ENCODE data around the gene GNG3.
A peak's percentile ranks its signal among the peaks of the same experiment; 100 is the strongest.
"Not testable (repeated sequence)": the region's sequence is repeated elsewhere in the genome, so short reads cannot be mapped to it uniquely, and the experiment has no call there.

The GNG3 gene

DNA sequence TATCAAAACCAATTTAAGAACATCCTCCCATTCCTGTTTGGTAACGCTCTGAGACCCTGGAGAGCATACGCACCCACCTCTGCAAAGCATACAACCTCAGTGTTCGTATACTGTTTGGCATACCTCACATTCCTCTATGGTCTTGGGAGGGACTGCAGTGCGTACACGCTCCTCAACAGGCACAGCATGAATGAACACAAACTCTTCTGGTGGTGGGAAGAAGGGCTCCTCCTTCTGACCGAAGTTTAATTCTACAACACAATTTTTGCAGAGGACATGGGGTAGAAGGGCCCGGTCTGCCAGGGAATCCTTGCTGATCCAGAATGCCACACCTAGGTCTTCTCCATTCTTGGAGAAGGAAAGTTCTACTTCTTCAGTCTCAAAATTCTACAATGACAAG, 14.5 kb downstream of the GNG3 start:
- no peak for DNase-seq

DNA sequence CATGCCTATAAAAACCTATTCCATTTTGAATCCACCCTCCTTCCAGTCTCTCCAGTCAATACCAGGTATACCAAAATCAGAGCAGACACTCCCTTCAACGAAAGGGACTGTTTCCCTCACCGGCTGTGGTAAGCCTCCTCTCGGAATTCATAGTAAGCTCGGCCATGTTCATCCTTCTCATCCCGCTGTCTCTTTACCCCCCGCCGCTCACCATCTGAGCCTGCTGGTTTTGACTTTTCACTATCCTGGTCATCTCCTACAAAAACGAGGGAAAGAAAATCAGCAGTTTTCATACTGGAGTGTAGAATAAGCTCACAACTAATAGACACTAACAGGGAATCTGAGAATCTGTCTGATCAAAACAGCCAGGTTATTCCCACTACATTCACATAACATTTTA, 16.7 kb downstream of the GNG3 start:
- DNase-seq, result no peak

DNA sequence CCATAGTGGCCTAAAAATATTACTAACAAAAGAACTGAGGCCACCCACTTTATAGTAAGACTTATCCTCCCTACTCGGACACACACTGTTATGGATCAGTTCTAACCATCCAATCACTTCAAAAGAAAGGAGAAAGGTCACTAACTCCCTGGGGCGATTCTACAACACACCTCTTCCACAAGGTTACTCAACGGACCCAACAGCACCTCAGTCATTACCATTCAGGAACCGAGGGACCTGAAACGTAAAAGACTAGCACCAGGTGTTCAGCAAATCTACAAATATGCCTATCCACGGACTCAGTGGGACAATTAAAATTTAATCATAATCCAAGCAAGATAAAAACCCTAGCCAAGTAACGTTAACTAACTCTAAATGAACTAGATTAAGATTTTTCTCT, 18.2 kb downstream of the GNG3 start:
- DNase-seq, result no peak

DNA sequence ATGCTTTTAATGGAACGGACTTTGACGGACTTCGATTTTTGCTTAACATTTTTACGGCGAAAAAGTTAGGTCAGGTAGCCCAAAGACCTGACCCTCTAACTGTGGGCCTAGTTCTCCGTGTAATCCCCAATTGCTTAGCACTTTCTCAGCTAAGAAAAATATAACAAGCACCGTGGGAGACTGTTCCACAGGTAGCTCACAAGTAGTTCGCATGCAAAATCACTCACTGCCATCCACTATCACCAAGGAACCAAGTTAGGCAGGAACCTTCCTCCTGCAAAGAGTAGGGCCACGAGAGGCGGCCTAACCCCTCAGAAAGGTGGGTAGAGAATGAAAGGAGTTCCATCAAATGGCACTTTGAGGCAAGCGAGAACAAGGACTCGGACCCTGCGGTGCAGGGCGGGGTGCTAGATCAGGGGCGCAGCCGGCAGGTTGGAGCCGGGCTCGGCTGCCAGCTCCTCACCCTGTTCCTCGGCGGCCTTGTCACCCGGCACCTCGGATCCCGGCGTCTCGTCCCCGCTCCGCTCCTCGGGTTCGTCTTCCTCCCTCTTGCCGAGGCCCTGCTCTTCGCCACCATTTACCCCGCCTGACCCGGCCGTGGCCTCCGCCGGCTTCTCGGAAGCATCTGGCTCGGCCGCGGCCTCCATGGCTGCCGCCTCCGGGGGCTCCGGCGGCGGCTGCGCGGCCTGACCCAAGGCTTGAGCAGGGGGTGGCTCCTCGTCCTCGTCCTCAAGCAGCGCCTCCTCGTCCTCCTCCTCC, 18.9 kb downstream of the GNG3 start:
- no peak for DNase-seq

DNA sequence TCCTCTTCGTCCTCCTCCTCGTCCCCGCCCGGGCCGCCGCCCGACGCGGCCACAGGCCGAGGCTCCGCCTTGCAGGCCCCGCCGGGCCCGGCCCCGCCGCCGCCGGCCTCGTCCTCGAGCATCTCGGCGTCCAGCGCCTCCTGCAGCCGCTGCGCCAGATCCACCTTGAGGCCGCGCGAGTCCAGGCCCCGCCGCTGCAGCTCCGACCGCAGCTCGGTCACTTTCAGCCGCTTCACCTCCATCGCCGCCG, 19.4 kb downstream of the GNG3 start:
- no peak for DNase-seq

DNA sequence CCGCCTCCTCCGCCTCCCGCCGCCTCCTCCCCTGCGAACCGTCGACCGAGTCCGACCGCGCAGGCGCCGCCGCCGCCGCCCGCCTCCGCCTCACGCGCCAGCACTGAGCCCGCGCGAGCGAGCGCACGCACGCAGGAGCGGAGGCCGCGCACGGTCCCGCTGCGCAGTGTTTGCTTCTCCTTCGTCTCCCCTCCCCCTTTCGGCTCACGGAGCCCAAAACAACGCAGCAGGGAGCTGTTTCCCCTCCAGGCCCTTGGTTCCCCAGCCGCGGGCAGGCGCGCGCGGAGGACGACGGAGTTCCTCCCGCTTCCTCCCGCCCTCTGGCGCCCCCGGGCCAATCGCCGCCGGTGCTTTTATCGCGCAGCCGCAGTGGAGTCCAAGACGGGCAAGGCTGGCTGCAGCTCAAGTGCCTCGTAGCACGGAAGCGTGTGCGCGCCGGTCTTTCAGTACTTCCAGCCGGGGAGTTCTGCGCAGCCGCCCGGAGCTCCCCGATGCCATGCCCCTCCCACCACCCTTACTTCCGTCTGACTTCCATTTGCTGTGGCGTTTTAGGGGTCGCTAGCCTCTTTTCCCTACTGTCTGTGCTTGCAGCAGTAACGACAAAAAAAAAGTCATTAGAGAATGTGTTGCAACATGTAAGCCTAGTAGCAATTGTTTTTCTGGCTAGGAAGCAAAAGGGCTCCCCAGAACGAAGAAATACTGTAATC, 19.8 kb downstream of the GNG3 start, which contains the start of gene HNRNPUL2:
HNRNPUL2 (minus strand) TSS at position 293 of the 707 bp plus-strand sequence. CDS start 301 bp downstream, outside the sequence.
- peak; percentile 96 to 97 for DNase-seq

DNA sequence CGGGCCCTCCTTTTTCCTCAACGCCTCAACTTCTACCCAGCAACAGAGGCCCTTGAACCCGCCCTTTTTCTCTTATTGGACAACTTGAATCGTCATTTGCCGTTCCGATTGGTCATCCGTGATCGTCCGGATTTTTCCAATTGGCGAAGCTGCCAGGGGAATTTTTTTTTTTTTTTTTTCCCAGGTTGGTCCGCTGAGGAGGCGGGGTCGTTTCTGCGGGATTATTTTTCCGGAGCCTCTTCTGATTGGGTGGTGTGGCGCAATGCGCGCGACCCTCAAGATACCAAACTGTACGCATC, 20.3 kb downstream of the GNG3 start:
- peak; percentile 89 to 97 for DNase-seq

DNA sequence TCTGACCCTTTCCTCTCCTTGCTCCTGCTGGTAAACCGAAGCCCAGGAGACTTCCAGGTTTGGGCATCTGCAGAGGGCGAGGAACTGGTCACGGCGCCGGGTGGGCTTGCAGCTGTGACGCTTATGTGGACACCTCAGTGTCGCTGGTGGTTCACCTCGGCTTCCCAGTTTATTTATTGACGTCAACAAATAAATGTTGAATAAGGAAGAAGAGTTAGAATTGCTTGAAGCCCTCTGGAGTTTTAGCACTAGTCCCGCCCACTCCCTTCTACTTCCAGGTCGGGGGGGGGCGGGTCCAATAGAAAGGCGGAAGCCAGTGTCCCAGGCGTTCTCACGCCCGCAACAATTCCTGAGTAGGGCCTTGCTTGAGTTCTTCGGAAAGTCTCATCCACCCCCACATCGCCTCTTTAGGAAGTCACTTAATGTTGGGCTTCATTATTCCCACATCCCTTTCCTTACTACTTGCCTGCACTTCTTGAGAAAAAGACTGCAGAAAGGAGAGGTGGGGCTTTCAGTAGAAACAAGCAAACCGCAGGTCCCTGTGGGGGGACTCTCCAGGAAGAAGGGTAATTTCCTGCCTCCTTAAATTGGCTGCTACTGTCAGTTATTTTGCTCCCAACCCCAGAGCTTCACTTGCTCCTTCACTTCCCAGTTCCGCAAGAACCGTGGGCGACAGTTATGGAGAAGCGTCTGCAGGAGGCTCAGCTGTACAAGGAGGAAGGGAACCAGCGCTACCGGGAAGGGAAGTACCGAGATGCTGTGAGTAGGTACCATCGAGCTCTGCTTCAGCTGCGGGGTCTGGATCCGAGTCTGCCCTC, 20.9 kb downstream of the GNG3 start, which contains the start of gene TTC9C:
TTC9C (plus strand) TSS at position 316 of the 818 bp plus-strand sequence; CDS start at position 679, 363 bp downstream.
- DNase-seq, result peak; percentile 79 to 83

DNA sequence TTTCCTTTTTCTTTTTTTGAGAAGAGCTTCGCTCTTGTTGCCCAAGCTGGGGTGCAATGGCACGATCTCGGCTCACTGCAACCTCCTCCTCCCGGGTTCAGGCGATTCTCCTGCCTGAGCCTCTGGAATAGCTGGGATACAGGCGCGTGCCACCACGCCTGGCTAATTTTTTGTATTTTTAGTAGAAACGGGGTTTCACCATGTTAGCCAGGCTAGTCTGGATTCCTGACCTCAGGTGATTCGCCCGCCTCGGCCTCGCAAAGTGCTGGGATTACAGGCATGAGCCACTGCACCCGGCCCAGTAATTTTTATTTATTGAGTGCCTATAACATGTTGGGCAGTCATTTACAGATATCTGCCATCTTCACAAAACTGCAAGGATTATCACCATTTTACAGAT, 22.6 kb downstream of the GNG3 start:
- not testable (repeated sequence) for DNase-seq

DNA sequence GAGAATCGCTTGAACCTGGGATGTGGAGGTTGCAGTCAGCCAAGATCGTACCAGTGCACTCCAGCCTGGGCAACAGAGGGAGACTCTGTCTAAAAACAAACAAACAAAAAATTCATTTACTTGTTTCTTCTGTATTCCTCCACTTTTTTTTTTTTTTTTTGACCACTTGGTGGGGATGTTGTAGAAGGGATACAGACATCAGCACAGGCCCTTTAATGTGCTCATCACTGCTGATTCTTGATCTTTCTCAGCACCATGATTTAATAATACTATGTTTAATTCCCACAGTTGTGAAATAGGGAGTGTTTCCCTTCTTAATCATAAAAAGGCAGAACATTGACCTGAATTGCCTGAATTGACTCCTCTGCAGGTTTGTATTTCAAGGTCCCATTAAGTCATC, 25.4 kb downstream of the GNG3 start:
- DNase-seq, result peak in 1 of 2 donors; percentile 49

DNA sequence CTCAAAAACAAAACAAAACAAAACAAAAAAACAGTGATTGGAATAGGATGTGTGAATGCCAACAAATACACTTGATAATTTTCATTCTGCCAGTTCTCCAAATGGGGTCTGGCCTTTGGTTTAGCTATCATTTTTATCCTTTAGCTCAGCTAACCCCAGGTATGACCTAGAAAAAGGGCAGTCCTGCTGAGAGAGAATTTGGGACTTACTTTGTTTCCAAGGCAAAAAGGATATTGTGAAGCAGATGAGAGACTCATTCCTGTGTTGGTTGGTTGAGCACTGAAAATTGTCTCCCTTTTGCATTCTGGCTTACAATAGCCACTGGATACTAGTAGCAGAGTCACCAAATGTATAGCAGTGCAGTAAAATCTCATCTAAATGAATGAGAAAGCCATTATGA, 29.7 kb downstream of the GNG3 start:
- DNase-seq, result no peak

DNA sequence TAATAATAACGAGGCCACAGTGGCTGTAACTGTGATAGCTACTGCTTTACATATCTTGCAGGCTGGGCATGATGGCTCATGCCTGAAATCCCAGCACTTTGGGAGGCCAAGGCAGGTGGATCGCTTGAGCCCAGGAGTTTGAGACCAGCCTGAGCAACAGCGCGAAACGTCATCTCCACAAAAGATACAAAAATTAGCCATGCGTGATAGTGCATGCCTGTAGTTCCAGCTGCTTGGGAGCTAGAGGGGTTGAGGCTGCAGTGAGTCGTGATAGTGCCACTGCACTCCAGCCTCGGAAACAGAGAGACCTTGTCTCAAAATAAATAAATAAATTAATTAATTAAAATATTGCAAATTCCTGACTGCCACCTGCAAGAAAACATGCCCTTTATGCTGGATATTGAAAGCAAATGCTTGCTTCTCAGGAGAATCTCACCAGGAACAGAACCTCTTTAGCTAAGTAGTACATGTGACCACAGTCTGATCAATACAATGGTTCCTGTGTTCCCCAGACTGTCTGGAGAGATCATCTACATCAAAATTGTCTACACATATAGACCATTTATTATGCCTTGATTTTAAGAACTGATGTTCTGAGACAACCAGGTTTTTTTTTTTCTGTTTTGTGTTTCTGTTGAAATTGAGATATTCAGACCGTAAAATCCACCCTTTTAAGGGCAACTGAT, 40.1 kb downstream of the GNG3 start:
- DNase-seq, result no peak

DNA sequence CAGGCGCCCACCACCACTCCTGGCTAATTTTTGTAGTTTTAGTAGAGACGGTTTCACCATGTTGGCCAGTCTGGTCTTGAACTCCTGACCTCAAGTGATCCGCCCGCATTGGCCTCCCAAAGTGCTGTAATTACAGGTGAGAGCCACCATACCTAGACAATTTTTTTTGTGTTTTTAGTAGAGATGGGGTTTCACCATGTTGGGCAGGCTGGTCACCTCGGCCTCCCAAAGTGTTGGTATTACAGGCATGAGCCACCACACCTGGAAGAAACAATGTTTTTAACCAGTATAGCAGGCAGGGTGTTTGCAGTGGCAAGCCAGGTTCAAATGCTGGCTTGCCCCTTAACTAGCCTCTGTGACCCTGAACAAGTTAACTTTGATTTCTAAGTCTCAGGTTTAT, 42.5 kb downstream of the GNG3 start:
- not testable (repeated sequence) for DNase-seq

DNA sequence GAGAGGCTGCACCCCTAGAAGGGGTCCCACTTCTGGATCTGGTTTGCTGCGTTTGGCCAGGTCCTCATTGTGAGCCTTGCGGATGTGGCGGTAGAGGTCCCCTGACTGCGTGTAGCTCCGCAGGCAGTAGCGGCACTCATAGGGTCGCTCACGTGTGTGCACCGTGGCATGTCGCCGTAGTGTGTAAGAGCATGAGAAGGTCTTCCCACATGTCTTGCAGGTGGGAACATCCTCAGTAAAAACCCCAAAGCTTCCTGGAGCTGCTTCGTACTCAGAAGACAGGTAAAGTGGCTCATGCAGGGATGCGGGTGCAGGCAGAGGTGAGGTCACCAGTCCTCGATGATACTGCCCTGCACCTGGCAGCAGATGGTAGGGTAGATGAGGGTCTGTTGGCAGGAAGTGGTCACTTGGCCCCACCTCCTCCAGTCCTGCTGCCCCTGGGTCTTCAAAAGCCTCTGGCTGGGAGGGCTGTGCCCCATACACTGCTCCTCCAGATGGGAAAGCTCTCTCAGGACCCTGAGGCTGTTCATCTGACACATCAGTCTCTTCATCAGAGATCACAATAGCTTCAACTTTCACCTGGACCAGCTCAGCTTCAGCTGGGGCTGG, 44.8 kb downstream of the GNG3 start:
- DNase-seq, result no peak

DNA sequence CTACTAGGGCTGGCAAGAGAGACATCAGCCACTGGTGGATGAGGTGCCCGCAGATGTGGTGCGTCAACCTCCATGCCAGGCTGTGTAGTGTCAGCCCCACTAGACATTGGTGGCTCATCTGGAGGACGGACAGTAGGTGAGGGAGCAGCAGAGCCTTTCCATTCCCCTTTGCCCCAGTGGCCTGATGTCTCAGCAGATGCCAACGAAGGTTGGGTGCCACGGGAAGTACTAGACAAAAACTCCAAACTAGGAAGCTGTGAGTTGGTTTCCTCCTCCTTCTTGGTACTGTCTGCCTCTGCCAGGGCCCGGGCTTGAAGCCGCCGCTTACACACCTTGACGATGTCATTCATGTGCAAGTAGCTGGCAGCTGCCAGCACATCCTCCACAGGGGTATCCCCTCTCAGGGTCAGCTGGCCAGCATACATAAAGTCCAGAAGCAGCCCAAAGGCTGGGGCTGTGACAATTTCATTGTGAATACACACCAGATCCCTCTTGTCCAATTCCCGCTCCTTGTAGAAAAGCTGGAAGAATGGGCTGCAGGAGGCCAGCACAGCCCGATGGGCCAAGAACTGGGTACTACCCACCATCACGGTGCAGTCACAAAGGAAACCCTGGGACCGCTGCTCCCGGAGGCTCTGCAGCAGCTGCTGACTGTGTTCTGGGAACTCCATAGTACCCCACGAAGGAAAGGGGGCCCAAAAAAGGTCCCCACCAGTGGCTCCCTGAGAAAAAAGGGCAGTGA, 45.7 kb downstream of the GNG3 start:
- no peak for DNase-seq

DNA sequence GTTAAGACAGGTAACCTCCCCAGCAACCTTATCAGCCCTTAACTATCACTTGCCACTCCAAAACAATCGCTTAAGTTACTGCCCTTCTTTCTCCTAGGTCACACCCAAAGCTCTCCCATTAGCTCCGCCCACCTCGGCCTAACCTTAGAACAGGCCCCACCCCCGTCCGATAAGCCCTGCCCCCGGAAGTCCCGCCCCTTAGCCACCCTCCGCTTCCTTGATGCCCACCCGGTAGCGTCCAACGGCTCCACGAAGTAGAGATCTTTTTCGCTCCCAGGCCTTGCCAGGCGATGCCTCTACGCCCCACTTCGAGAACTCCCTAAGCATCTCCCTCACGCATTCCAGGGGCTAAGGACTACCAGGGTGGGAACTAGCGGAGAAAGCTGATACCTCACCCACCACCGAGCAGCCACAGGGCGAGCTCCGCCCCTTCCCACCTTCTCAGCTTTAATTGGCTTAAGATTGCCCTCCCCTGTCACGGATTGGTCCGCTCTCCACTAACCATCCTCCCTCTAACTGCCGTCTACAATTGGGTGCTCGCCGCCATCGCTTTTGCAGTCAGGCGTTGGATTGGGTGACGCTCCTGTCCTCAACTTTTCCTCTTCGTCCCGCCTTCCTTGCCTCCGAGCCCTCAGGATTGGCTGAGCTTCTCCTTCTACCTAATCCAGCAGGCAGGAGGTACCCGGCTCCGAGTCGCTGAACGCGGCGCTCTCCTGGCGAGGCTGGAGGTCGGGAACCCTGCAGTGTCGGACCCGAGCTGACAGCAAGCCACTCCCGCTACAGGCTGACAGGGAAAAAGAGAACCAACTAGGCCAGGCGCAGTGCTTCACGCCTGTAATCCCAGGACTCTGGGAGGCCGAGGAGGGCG, 46.5 kb downstream of the GNG3 start, which contains the start of gene ZBTB3:
ZBTB3 (minus strand) TSS at position 425 of the 868 bp plus-strand sequence. CDS start 496 bp downstream, outside the sequence.
- DNase-seq, result peak; percentile 99 to 100

DNA sequence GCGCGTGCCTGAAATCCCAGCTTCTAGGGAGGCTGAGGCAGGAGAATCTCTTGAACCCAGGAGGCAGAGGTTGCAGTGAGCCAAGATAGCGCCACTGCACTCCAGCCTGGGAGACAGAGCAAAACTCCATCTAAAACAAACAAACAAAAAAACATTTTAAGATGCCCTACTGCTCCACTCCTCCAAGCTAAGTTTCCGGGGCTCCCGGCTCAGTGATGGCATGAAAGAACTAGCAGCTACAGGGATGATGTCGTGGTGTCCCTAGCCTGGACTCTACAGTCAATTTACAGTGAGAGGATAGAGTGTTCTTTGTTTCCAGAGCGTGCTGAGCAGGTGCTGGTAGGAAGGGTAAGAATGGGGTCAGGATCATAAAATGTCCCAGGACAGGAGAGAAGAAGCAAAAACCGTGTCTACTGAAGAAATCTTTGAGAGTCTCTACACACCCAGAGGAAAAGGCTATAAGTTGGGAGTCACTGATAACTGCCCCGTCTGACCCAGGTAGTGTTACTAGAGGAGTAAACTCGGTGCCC, 47.7 kb downstream of the GNG3 start:
- no peak for DNase-seq

DNA sequence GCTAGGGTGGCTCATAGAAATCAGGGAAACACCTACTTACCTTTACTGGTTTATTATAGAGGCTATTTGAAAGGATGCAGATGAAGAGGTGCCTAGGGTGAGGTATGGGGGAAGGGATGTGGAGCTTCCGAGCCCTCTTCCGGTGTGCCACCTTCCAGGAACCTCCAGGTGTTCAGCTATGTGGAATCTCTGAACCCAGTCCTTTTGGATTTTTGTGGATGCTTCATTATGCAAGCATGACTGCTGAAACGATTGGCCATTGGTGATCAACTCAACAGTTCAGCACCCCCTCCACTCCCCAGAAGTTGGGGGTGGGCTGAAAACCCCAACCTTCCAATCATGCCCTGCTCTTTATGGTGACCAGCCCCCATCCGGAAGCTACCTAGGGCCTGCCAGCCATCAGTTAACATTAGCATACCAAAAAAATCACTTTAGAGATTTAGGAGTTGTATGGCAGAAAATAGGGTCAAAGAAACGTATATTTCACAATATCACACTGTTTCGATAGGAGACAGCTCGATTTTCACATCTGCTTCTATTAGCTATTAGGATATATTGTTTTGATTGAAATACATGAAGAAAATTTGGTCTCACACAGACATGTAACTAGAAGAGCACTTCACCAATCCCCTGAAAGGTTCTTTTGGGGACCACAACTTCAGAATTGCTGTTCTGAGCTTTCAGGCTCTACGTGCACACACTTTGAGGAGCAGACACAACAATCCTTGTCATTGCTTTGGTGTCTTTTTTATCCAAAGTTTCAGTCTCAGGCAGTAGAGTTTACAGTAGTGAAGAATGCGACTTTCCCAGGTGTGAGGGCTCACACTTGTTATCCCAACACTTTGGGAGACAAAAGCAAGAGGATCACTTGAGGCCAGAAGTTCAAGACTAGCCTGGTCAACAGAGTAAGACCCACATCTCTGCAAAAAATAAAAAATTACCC, 50.6 kb downstream of the GNG3 start:
- DNase-seq, result no peak
